WTC11 (cell line): Measurements from ENCODE around the gene RCAN3. TPM values are rescaled to one million over a fixed set of nuclear protein-coding genes. Genes with fewer than 3 reads are reported as not detected.

Experiments used
- ATAC-seq: fragments of 200-7000 bp; cut with Tn5 transposase; 2 replicates; pipeline ENCODE4 v1.10.0; 2021; ENCODE audit warnings: mild to moderate bottlenecking, moderate library complexity
- CTCF ChIA-PET: fragments of 300-600 bp; sonication (Branson Sonifier 250); formaldehyde crosslinking; loops from one replicate; lab custom pipeline; 2021; ENCODE audit warnings: antibody characterized with exemption; lab: Charles Lee
- POLR2A ChIA-PET: fragments of 350-600 bp; sonication (Branson Sonifier 250); formaldehyde crosslinking; loops from one replicate; lab custom pipeline; 2021; ENCODE audit warnings: antibody characterized with exemption; lab: Charles Lee
- DNase-seq: peaks from one replicate; pipeline ENCODE4 v3.0.0; 2021; ENCODE audit warnings: low spot score
- H3K27ac Mint-ChIP-seq: 2 replicates; pipeline ENCODE4 v1.8.0; 2021; ENCODE audit warnings: mixed read lengths
- H3K27me3 Mint-ChIP-seq: 2 replicates; pipeline ENCODE4 v1.8.0; 2021; ENCODE audit warnings: low read depth, mild to moderate bottlenecking, moderate library complexity, mixed read lengths
- H3K36me3 Mint-ChIP-seq: 2 replicates; pipeline ENCODE4 v1.8.0; 2021; ENCODE audit warnings: mixed read lengths
- H3K4me1 Mint-ChIP-seq: 2 replicates; pipeline ENCODE4 v1.8.0; 2022; ENCODE audit warnings: mixed read lengths
- H3K4me3 Mint-ChIP-seq: 2 replicates; pipeline ENCODE4 v1.8.0; 2021; ENCODE audit warnings: mild to moderate bottlenecking, moderate library complexity, mixed read lengths
- H3K9me3 Mint-ChIP-seq: 2 replicates; pipeline ENCODE4 v1.8.0; 2021; ENCODE audit warnings: mixed read lengths
- ATF1 ChIP-seq: sonication (generic); formaldehyde crosslinking; IDR thresholded peaks from 2 replicates; pipeline ENCODE4 v1.8.1; 2023; ENCODE audit warnings: mild to moderate bottlenecking, moderate library complexity, missing genetic modification reagents
- ATF6 ChIP-seq: sonication (generic); formaldehyde crosslinking; IDR thresholded peaks from 2 replicates; pipeline ENCODE4 v1.8.1; 2023; ENCODE audit warnings: mild to moderate bottlenecking, missing genetic modification reagents
- CREM ChIP-seq: sonication (generic); formaldehyde crosslinking; IDR thresholded peaks from 2 replicates; pipeline ENCODE4 v1.8.1; 2022; ENCODE audit warnings: mild to moderate bottlenecking, missing genetic modification reagents, moderate library complexity
- FOXP1 ChIP-seq: sonication (generic); formaldehyde crosslinking; IDR thresholded peaks from 2 replicates; pipeline ENCODE4 v1.8.0; 2022; ENCODE audit warnings: missing genetic modification reagents, mild to moderate bottlenecking, moderate library complexity, borderline replicate concordance
- IRF1 ChIP-seq: sonication (generic); formaldehyde crosslinking; IDR thresholded peaks from 2 replicates; pipeline ENCODE4 v1.8.0; 2023; ENCODE audit warnings: missing genetic modification reagents
- JUN ChIP-seq: sonication (generic); formaldehyde crosslinking; IDR thresholded peaks from 2 replicates; pipeline ENCODE4 v1.8.0; 2023; ENCODE audit warnings: mild to moderate bottlenecking, missing genetic modification reagents
- MXD4 ChIP-seq: fragments of 250-450 bp; sonication (Bioruptor Pico); IDR thresholded peaks from 2 replicates; pipeline ENCODE4 v1.8.0; 2021; ENCODE audit warnings: mild to moderate bottlenecking, moderate library complexity, borderline replicate concordance
- MYBL2 ChIP-seq: sonication (generic); formaldehyde crosslinking; IDR thresholded peaks from 2 replicates; pipeline ENCODE4 v1.8.1; 2023; ENCODE audit warnings: mild to moderate bottlenecking, moderate library complexity, missing genetic modification reagents
- NFYB ChIP-seq: sonication (generic); formaldehyde crosslinking; conservative IDR thresholded peaks from 2 replicates; pipeline ENCODE4 v1.8.0; 2022; ENCODE audit warnings: low read depth, missing genetic modification reagents
- PRDM15 ChIP-seq: sonication (generic); formaldehyde crosslinking; IDR thresholded peaks from 2 replicates; pipeline ENCODE4 v1.8.0; 2022; ENCODE audit warnings: missing genetic modification reagents
- RELA ChIP-seq: sonication (generic); formaldehyde crosslinking; IDR thresholded peaks from 2 replicates; pipeline ENCODE4 v1.8.1; 2022; ENCODE audit warnings: missing genetic modification reagents, mild to moderate bottlenecking, borderline replicate concordance
- RORB ChIP-seq: fragments of 250-450 bp; sonication (Bioruptor Pico); IDR thresholded peaks from 2 replicates; pipeline ENCODE4 v1.9.0; 2021; ENCODE audit warnings: mild to moderate bottlenecking
- SP1 ChIP-seq: sonication (generic); formaldehyde crosslinking; conservative IDR thresholded peaks from 2 replicates; pipeline ENCODE4 v1.8.1; 2022; ENCODE audit warnings: missing genetic modification reagents
- TCF7 ChIP-seq: sonication (generic); formaldehyde crosslinking; IDR thresholded peaks from 2 replicates; pipeline ENCODE4 v1.8.0; 2022; ENCODE audit warnings: mild to moderate bottlenecking, low read depth, missing genetic modification reagents, moderate library complexity
- TP53 ChIP-seq: sonication (generic); formaldehyde crosslinking; IDR thresholded peaks from 2 replicates; pipeline ENCODE4 v1.8.1; 2023; ENCODE audit warnings: mild to moderate bottlenecking, missing genetic modification reagents
- USF1 ChIP-seq: sonication (generic); formaldehyde crosslinking; IDR thresholded peaks from 2 replicates; pipeline ENCODE4 v1.8.0; 2022; ENCODE audit warnings: mild to moderate bottlenecking, missing genetic modification reagents
- ZNF317 ChIP-seq: sonication (generic); formaldehyde crosslinking; IDR thresholded peaks from 2 replicates; pipeline ENCODE4 v1.8.1; 2023; ENCODE audit warnings: low read depth, mild to moderate bottlenecking, moderate library complexity, missing genetic modification reagents, borderline replicate concordance
- ZNF416 ChIP-seq: fragments of 250-450 bp; sonication (Bioruptor Pico); IDR thresholded peaks from 2 replicates; pipeline ENCODE4 v1.9.0; 2021; ENCODE audit warnings: mild to moderate bottlenecking, inconsistent platforms
- ZNF671 ChIP-seq: fragments of 250-450 bp; sonication (Bioruptor Pico); IDR thresholded peaks from 2 replicates; pipeline ENCODE4 v1.8.0; 2021; ENCODE audit warnings: mild to moderate bottlenecking
- total RNA-seq: library from RNA; stranded (reverse); gene quantifications from 3 replicates; pipeline ENCODE4 v1.2.3, GENCODE V29; 2021
- TF ChIP-seq, protein P1 (sequence below): fragments of 250-450 bp; sonication (Bioruptor Pico); conservative IDR thresholded peaks from 2 replicates; pipeline ENCODE4 v1.9.0; 2021; ENCODE audit warnings: mild to moderate bottlenecking

Gene RCAN3
- total RNA-seq, 1 experiment from 2014 or later: 23.3 TPM

- H3K27ac Mint-ChIP-seq: no peak overlapping the region
- no peaks in the 10 kb centered on the region; the same call in 1 of the 2 replicates for H3K36me3 Mint-ChIP-seq
- ATAC-seq (no peak), DNase-seq (no peak)
- ChIA-PET POLR2A (no interaction called here), CTCF (interaction anchor here (0.6 to 3.6 kb wide), 4 partner anchors 19 to 370 kb away, joined by 3 to 20 read pairs (median 4); no protein-coding TSS in a partner anchor)
- peaks cover 14% of the 10 kb centered on the region for H3K9me3 Mint-ChIP-seq
- peaks cover 25% of the 10 kb centered on the region for H3K4me1 Mint-ChIP-seq
- no peak overlapping the region for H3K4me3 Mint-ChIP-seq
- TF ChIP-seq RORB (CRISPR knock-in tag) (no peak), ZNF416 (CRISPR knock-in tag) (no peak), TP53 (no peak), RELA (no peak), CREM (CRISPR knock-in tag) (no peak), NFYB (CRISPR knock-in tag) (no peak), MXD4 (CRISPR knock-in tag) (no peak), SP1 (CRISPR knock-in tag) (no peak), ZNF671 (CRISPR knock-in tag) (no peak), JUN (no peak), ATF1 (CRISPR knock-in tag) (no peak), FOXP1 (no peak), TCF7 (no peak), ATF6 (CRISPR knock-in tag) (no peak), IRF1 (CRISPR knock-in tag) (no peak), ZNF317 (CRISPR knock-in tag) (no peak), MYBL2 (CRISPR knock-in tag) (no peak), PRDM15 (CRISPR knock-in tag) (no peak), USF1 (CRISPR knock-in tag) (no peak)
- TF ChIP-seq, protein P1, sequence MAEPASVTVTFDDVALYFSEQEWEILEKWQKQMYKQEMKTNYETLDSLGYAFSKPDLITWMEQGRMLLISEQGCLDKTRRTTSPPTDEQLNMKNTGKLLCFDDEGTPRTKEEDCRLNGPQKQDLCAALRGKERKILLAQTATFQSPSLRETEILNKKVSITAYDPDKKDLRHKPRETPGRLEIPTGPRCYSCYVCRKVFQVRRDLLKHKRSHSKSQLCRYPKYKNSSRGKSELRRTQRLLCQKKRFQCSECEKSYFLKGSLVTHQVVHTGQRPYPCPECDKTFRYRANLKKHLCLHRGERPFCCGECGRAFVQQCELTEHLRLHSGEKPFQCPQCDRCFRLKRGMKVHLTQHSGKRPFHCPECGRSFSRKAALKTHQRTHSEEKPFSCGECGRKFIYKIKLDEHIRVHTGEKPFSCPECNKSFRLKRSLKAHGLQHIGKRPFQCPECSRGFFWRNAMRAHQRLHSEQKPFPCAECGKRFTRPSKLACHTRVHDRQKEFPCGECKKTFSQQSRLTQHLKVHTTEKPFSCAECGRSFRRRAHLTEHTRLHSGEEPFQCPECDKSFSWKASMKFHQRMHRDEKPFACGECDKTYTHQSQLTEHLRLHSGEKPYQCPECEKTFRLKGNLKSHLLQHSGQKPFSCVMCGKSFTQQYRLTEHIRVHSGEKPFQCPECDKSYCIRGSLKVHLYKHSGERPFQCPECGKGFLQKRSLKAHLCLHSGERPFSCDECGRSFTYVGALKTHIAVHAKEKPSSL: no peak
- no peaks in the 10 kb centered on the region for H3K27me3 Mint-ChIP-seq
Measured at GRCh38 chr1:24568475-24568874, 65.8 kb downstream of the RCAN3 start.
